Activated CD8-positive, alpha-beta memory T cell treated with anti-CD3 and anti-CD28 coated beads, Interleukin-2, amount 50 U/mL, for 1 hour (primary cell): ENCODE data around the gene FAM53B.

Experiments
- DNase-seq: peaks from one replicate; pipeline ENCODE4 v3.0.0-alpha.2; 2020; ENCODE audit errors: extremely low read depth

Gene FAM53B

GRCh38 chr10:124629842-124630241, 114.3 kb downstream of the FAM53B start:
- DNase-seq, result no peak

GRCh38 chr10:124629415-124629814, 114.8 kb downstream of the FAM53B start:
- no peak for DNase-seq

- DNase-seq, result no peak
Measured at GRCh38 chr10:124628676-124629021, 115.5 kb downstream of the FAM53B start.

- no peak for DNase-seq
Measured at GRCh38 chr10:124627866-124628675, 116.1 kb downstream of the FAM53B start.

- DNase-seq, result no peak
Measured at GRCh38 chr10:124626759-124627380, 117.3 kb downstream of the FAM53B start.

GRCh38 chr10:124625831-124626238, 118.3 kb downstream of the FAM53B start:
- no peak for DNase-seq

GRCh38 chr10:124624895-124625294, 119.3 kb downstream of the FAM53B start:
- no peak for DNase-seq

- no peak for DNase-seq
Measured at GRCh38 chr10:124624466-124624865, 119.7 kb downstream of the FAM53B start.

GRCh38 chr10:124624006-124624405, 120.2 kb downstream of the FAM53B start:
- DNase-seq, result no peak

- no peak for DNase-seq
Measured at GRCh38 chr10:124622866-124623536, 121.2 kb downstream of the FAM53B start.

- DNase-seq, result no peak
Measured at GRCh38 chr10:124622158-124622557, 122.0 kb downstream of the FAM53B start.

GRCh38 chr10:124621637-124622036, 122.5 kb downstream of the FAM53B start:
- DNase-seq, result no peak

- no peak for DNase-seq
Measured at GRCh38 chr10:124619802-124620490, 124.2 kb downstream of the FAM53B start.

- no peak for DNase-seq
Measured at GRCh38 chr10:124619195-124619594, 125.0 kb downstream of the FAM53B start.

- DNase-seq, result no peak
Measured at GRCh38 chr10:124618470-124619073, 125.6 kb downstream of the FAM53B start.

GRCh38 chr10:124616836-124617130, 127.4 kb downstream of the FAM53B start:
- DNase-seq, result no peak

GRCh38 chr10:124616040-124616835, 127.9 kb downstream of the FAM53B start:
- DNase-seq, result no peak

GRCh38 chr10:124615259-124615658, 128.9 kb downstream of the FAM53B start:
- DNase-seq, result no peak

GRCh38 chr10:124614003-124614659, 130.0 kb downstream of the FAM53B start:
- no peak for DNase-seq

GRCh38 chr10:124612611-124613498, 131.3 kb downstream of the FAM53B start:
- DNase-seq, result no peak
